H1 (cell line): ENCODE results near the gene LCE6A.

Experiments
- CBX5 ChIP-seq: fragments of 300-800, 300-1000 bp; sonication (generic); IDR thresholded peaks from 2 replicates; pipeline ENCODE4 v1.7.1; 2016; ENCODE audit warnings: antibody characterized with exemption, low read length, low read depth
- CREB1 ChIP-seq: IDR thresholded peaks from 2 replicates; pipeline ENCODE4 v1.6.1; 2012; ENCODE audit warnings: inconsistent platforms
- EP300 ChIP-seq, 2 experiments: IDR thresholded peaks; 1 replicate in 1 of 2; 2 replicates in 1 of 2; pipeline ENCODE4 v1.6.1; 2011 to 2012; ENCODE audit warnings: low read depth in 2 of 2, low read length in 2 of 2, mild to moderate bottlenecking in 2 of 2, borderline replicate concordance in 1 of 2, inconsistent platforms in 1 of 2, moderate library complexity in 1 of 2
- EZH2 ChIP-seq: fragments of 200-600 bp; sonication (generic); IDR thresholded peaks from 2 replicates; pipeline ENCODE4 v1.7.1; 2012; ENCODE audit warnings: low read depth, mild to moderate bottlenecking, moderate library complexity, low read length, inconsistent platforms; ENCODE audit not compliant: severe bottlenecking
- GTF2F1 ChIP-seq: IDR thresholded peaks from 2 replicates; pipeline ENCODE4 v1.6.1; 2012; ENCODE audit warnings: low read depth, low read length, improper control_type of control experiment, borderline replicate concordance
- POLR2A ChIP-seq, 2 experiments: IDR thresholded peaks; 1 replicate in 1 of 2; 2 replicates in 1 of 2; pipeline ENCODE4 v1.6.1; 2011; ENCODE audit warnings: low read depth in 2 of 2, low read length in 2 of 2, mild to moderate bottlenecking in 2 of 2; ENCODE audit errors: control extremely low read depth in 1 of 2
- POLR2AphosphoS5 ChIP-seq: IDR thresholded peaks from 2 replicates; pipeline ENCODE4 v1.6.1; 2011; ENCODE audit warnings: low read depth, low read length
- RAD21 ChIP-seq, 2 experiments: IDR thresholded peaks in 1 of 2; conservative IDR thresholded peaks in 1 of 2; 2 replicates each; pipeline ENCODE4 v1.6.1; 2011; ENCODE audit warnings: low read depth in 2 of 2, low read length in 2 of 2, improper control_type of control experiment in 1 of 2, inconsistent platforms in 1 of 2, mild to moderate bottlenecking in 1 of 2, moderate library complexity in 1 of 2
- RBBP5 ChIP-seq: IDR thresholded peaks from 2 replicates; pipeline ENCODE4 v1.7.1; 2012; ENCODE audit warnings: low read depth, mild to moderate bottlenecking, inconsistent platforms, low read length, moderate library complexity, borderline replicate concordance
- RFX5 ChIP-seq: IDR thresholded peaks from 2 replicates; pipeline ENCODE4 v1.6.1; 2011; ENCODE audit warnings: low read depth, low read length, improper control_type of control experiment, borderline replicate concordance
- SP2 ChIP-seq: IDR thresholded peaks from 2 replicates; pipeline ENCODE4 v1.6.1; 2012; ENCODE audit warnings: mild to moderate bottlenecking, low read length, inconsistent platforms
- TEAD4 ChIP-seq: IDR thresholded peaks from 2 replicates; pipeline ENCODE4 v1.6.1; 2012; ENCODE audit warnings: low read depth, low read length, inconsistent platforms, mixed read lengths
- TF ChIP-seq, protein P1 (sequence below), 3 experiments: IDR thresholded peaks; 1 replicate in 2 of 3; 2 replicates in 1 of 3; pipeline versions ENCODE4 v1.5.1 to v1.6.1; 2011; ENCODE audit warnings: low read length in 3 of 3, mild to moderate bottlenecking in 3 of 3, inconsistent platforms in 2 of 3, low read depth in 1 of 3, moderate library complexity in 1 of 3; ENCODE audit not compliant: insufficient read depth in 1 of 3; ENCODE audit errors: control extremely low read depth in 1 of 3

DNA sequence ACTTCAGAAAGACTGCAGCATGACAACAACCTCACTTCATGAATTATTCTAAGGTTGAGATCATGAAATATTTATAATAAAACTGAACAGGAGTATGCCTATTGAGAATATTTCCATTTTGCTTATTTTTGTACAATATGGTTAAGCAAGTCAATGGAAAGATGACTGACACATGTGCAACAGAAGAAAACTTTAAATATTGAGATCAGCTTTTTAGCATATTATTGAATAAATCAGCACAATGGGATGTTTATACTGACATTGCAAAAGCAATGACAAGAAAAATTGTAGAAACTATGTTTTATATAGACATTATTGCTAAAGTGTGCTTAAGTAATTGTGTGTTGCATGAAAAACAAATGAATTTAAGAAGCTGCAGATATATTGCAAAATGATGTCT is 21.8 kb downstream of the LCE6A start:
- TF ChIP-seq, protein P1, sequence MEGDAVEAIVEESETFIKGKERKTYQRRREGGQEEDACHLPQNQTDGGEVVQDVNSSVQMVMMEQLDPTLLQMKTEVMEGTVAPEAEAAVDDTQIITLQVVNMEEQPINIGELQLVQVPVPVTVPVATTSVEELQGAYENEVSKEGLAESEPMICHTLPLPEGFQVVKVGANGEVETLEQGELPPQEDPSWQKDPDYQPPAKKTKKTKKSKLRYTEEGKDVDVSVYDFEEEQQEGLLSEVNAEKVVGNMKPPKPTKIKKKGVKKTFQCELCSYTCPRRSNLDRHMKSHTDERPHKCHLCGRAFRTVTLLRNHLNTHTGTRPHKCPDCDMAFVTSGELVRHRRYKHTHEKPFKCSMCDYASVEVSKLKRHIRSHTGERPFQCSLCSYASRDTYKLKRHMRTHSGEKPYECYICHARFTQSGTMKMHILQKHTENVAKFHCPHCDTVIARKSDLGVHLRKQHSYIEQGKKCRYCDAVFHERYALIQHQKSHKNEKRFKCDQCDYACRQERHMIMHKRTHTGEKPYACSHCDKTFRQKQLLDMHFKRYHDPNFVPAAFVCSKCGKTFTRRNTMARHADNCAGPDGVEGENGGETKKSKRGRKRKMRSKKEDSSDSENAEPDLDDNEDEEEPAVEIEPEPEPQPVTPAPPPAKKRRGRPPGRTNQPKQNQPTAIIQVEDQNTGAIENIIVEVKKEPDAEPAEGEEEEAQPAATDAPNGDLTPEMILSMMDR (IDR thresholded peaks at IDR 0.05; ENCODE audit: control extremely low read depth in 1 of 3, insufficient read depth in 1 of 3, low read depth in 1 of 3, low read length in 3 of 3) = no peak
- no peak for TF ChIP-seq CBX5
- TF ChIP-seq EZH2 = no peak
- TF ChIP-seq POLR2AphosphoS5 = no peak
- no peak for TF ChIP-seq CREB1
- no peak for TF ChIP-seq EP300 (IDR thresholded peaks at IDR 0.05; ENCODE audit: borderline replicate concordance in 1 of 2, low read depth in 2 of 2, low read length in 2 of 2)
- no peak for TF ChIP-seq TEAD4
- TF ChIP-seq SP2 = no peak
- TF ChIP-seq POLR2A (IDR thresholded peaks at IDR 0.05; ENCODE audit: control extremely low read depth in 1 of 2, low read depth in 2 of 2, low read length in 2 of 2) = no peak
- TF ChIP-seq RBBP5 = no peak
- no peak for TF ChIP-seq GTF2F1
- no peak for TF ChIP-seq RFX5
- no peak for TF ChIP-seq RAD21 (IDR thresholded peaks at IDR 0.05 in 1 of 2, conservative IDR thresholded peaks at IDR 0.05 in 1 of 2; ENCODE audit: low read depth in 2 of 2, low read length in 2 of 2)
